NCI-H1105 (cell line): Measurements from ENCODE around the gene HLA-DMB.

Experiments
- DNase-seq: peaks from one replicate; lab custom pipeline; 2025; lab: John Stamatoyannopoulos, UW

HLA-DMB gene

GRCh38 chr6:32940656-32941213, at the start of gene HLA-DMB:
TSS of gene HLA-DMB (minus strand) at chr6:32941028. CDS start at chr6:32940807, 221 bp downstream.
- no peak for DNase-seq

- no peak for DNase-seq
Measured at GRCh38 chr6:32989368-32989767, 48.5 kb upstream of the HLA-DMB start.

- DNase-seq, result peak; percentile 90
Measured at GRCh38 chr6:32984622-32985389, 44.0 kb upstream of the HLA-DMB start.

GRCh38 chr6:32983964-32984621, 43.3 kb upstream of the HLA-DMB start:
- no peak for DNase-seq

GRCh38 chr6:32983493-32983848, 42.6 kb upstream of the HLA-DMB start:
- DNase-seq, result no peak

GRCh38 chr6:32982702-32983492, 42.1 kb upstream of the HLA-DMB start:
- DNase-seq, result no peak

- DNase-seq, result peak; percentile 69
Measured at GRCh38 chr6:32982084-32982701, 41.4 kb upstream of the HLA-DMB start.

GRCh38 chr6:32980488-32981038, 39.7 kb upstream of the HLA-DMB start:
- DNase-seq, result no peak

- DNase-seq, result no peak
Measured at GRCh38 chr6:32979720-32980487, 39.1 kb upstream of the HLA-DMB start.

- no peak for DNase-seq
Measured at GRCh38 chr6:32977953-32978324, 37.1 kb upstream of the HLA-DMB start.

- no peak for DNase-seq
Measured at GRCh38 chr6:32977272-32977952, 36.6 kb upstream of the HLA-DMB start.

GRCh38 chr6:32976334-32977069, 35.7 kb upstream of the HLA-DMB start:
- no peak for DNase-seq

- no peak for DNase-seq
Measured at GRCh38 chr6:32975886-32976285, 35.1 kb upstream of the HLA-DMB start.

- no peak for DNase-seq
Measured at GRCh38 chr6:32974541-32975308, 33.9 kb upstream of the HLA-DMB start.

GRCh38 chr6:32974016-32974333, 33.1 kb upstream of the HLA-DMB start:
- DNase-seq, result no peak

- DNase-seq, result peak; percentile 75
Measured at GRCh38 chr6:32973144-32974015, 32.6 kb upstream of the HLA-DMB start.

- peak; percentile 56 for DNase-seq
Measured at GRCh38 chr6:32972353-32973143, 31.7 kb upstream of the HLA-DMB start.
